Right atrium auricular region (tissue), 2 donors: Measurements from ENCODE around the gene GBP6. TPM values are rescaled to one million over a fixed set of nuclear protein-coding genes. Genes with fewer than 3 reads are reported as not detected.
"Not testable (repeated sequence)": the region's sequence is repeated elsewhere in the genome, so short reads cannot be mapped to it uniquely, and the experiment has no call there.

Source experiments
- DNase-seq: peaks from one replicate; pipeline ENCODE4 v3.0.0-alpha.2; 2019; ENCODE audit warnings: low spot score
- H3K27ac ChIP-seq, 2 donors: fragments of 200-600 bp; sonication (generic); 1 replicate in 1 of 2; 2 replicates in 1 of 2; pipeline ENCODE4 v1.5.1; 2016 to 2019
- H3K27me3 ChIP-seq, 2 donors: fragments of 200-600 bp; sonication (generic); one replicate each; pipeline versions ENCODE4 v1.5.1 to v1.6.0; 2017 to 2019
- H3K36me3 ChIP-seq: fragments of 200-600 bp; sonication (generic); one replicate; pipeline ENCODE4 v1.5.1; 2016
- H3K4me1 ChIP-seq, 2 donors: fragments of 200-600 bp; sonication (generic); one replicate each; pipeline versions ENCODE4 v1.5.1 to v1.6.0; 2017 to 2019
- H3K4me3 ChIP-seq, 2 donors: fragments of 200-600 bp; sonication (generic); 1 replicate in 1 of 2; 2 replicates in 1 of 2; pipeline ENCODE4 v1.5.1; 2017 to 2019; ENCODE audit warnings: mild to moderate bottlenecking in 1 of 2, moderate library complexity in 1 of 2
- H3K9me3 ChIP-seq, 2 donors: fragments of 200-600 bp; sonication (generic); one replicate each; pipeline ENCODE4 v1.5.1; 2019
- total RNA-seq, 2 donors: library from RNA; depleted of rRNA; stranded (reverse); fragments of >200 nt; gene quantifications; one replicate each; pipeline ENCODE4 v1.1.0, GENCODE V29; 2016
- TF ChIP-seq, protein P1 (sequence below), 2 donors: fragments of 200-600 bp; sonication (generic); IDR thresholded peaks; one replicate each; pipeline ENCODE4 v1.5.1; 2019; ENCODE audit warnings: antibody characterized with exemption in 2 of 2

Gene GBP6
- total RNA-seq, 2 donors from 2014 or later = 0.19 TPM; not detected in 1

DNA sequence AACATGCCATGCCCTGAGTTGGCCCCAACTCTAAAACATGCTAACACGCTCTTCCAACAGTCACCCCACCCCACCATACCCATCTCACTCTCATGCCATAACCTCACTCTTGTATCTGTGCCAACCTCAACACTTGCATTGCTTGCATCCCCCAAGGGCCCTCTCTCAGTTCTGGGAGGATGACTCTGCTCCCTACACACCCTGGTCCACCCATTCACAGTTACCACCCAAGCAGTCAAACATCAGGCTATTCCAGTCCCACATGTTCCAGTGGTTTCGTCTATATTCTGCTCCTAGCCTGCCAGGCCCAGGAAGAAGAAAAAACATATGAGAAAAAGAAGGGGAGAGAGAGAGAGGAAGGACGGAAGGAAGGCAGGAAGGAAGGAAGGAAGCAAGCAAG, 31.0 kb downstream of the GBP6 start:
- Histone ChIP-seq H3K9me3 (peaks cover 0 to 5% of the 10 kb centered on the region in 2 donors), H3K36me3 (no peaks in the 10 kb centered on the region), H3K4me1 (no peaks in the 10 kb centered on the region), H3K27me3 (no peaks in the 10 kb centered on the region), H3K4me3 (no peak overlapping the region), H3K27ac (no peak overlapping the region)
- TF ChIP-seq, protein P1, sequence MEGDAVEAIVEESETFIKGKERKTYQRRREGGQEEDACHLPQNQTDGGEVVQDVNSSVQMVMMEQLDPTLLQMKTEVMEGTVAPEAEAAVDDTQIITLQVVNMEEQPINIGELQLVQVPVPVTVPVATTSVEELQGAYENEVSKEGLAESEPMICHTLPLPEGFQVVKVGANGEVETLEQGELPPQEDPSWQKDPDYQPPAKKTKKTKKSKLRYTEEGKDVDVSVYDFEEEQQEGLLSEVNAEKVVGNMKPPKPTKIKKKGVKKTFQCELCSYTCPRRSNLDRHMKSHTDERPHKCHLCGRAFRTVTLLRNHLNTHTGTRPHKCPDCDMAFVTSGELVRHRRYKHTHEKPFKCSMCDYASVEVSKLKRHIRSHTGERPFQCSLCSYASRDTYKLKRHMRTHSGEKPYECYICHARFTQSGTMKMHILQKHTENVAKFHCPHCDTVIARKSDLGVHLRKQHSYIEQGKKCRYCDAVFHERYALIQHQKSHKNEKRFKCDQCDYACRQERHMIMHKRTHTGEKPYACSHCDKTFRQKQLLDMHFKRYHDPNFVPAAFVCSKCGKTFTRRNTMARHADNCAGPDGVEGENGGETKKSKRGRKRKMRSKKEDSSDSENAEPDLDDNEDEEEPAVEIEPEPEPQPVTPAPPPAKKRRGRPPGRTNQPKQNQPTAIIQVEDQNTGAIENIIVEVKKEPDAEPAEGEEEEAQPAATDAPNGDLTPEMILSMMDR (IDR thresholded peaks at IDR 0.05) = no peak
- no peak for DNase-seq

DNA sequence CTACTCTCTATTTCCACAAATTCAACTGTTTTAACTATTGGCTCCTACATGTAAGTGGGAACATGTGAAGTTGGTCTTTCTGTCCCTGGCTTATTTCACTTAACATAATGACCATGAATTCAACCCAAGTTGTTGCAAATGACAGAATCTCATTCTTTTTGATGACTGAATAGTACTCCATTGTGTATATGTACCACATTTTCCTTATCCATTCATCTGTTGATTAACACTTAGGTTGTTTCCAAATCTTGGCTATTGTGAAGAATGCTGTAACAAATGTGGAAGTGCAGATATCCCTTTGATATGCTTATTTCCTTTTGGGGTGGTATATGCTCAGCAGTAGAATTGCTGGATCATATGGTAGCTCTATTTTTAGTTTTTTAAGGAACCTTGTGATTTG, 33.0 kb downstream of the GBP6 start:
- DNase-seq = no peak
- peaks cover 0 to 5% of the 10 kb centered on the region in 2 donors for H3K9me3 ChIP-seq
- no peaks in the 10 kb centered on the region for H3K27me3 ChIP-seq
- H3K4me1 ChIP-seq = no peaks in the 10 kb centered on the region
- no peak overlapping the region for H3K4me3 ChIP-seq
- no peaks in the 10 kb centered on the region for H3K36me3 ChIP-seq
- H3K27ac ChIP-seq = no peak overlapping the region
- TF ChIP-seq, protein P1 (IDR thresholded peaks at IDR 0.05) = no peak

DNA sequence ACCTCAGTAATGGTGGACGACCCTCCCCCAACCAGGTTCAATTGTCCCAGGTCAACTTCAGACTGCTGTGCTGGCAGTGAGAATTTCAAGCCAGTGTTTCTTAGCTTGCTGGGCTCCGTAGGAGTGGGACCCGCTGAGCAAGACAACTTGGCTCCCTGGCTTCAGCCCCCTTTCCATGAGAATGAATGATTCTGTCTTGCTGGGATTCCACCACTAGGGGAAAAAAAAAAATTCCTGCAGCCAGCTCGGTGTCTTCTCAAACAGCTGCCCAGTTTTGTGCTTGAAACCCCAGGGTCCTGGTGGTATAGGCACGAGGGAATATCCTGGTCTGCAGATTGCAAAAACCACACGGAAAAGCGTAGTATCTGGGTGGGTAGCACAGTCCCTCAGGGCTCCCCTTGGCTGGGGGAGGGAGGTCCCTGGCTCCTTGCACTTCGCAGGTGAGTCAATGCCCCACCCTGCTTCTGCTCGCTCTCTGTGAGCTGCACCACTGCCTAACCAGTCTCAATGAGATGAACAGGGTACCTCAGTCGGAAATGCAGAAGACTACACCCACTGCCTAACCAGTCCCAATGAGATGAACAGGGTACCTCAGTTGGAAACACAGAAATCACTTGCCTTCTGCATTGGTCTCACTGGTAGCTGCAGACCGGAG, 41.5 kb downstream of the GBP6 start:
- H3K36me3 ChIP-seq = no peaks in the 10 kb centered on the region
- no peaks in the 10 kb centered on the region for H3K4me1 ChIP-seq
- H3K27me3 ChIP-seq = no peaks in the 10 kb centered on the region
- no peak overlapping the region for H3K27ac ChIP-seq
- no peak for DNase-seq
- TF ChIP-seq, protein P1 (IDR thresholded peaks at IDR 0.05) = no peak
- no peak overlapping the region for H3K4me3 ChIP-seq
- no peaks in the 10 kb centered on the region for H3K9me3 ChIP-seq

DNA sequence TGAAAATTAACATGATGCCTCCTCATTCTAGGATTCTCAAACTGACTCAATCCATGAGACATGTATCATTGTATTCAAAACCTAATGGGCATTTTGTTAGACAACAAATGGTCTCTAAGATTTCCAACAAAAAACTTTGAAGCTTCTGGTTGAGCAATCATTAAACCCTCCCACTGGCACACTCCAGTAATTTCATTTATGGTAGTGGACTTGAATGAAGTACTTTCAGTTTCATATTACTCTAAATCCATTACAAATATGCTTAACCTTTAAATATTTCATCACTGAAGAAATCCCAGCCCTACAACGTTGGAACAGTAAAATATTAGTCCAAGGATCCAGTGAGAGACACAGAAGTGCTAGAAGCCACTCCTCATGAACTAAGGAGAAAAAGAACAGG, 43.5 kb downstream of the GBP6 start:
- no peak for DNase-seq
- H3K27ac ChIP-seq = peak overlapping the region; percentile 57 to 64
- H3K4me1 ChIP-seq = no peaks in the 10 kb centered on the region
- TF ChIP-seq, protein P1 (IDR thresholded peaks at IDR 0.05) = no peak
- H3K36me3 ChIP-seq = no peaks in the 10 kb centered on the region
- no peaks in the 10 kb centered on the region for H3K9me3 ChIP-seq
- H3K4me3 ChIP-seq = peak overlapping the region; percentile 31 to 40
- H3K27me3 ChIP-seq = no peaks in the 10 kb centered on the region

DNA sequence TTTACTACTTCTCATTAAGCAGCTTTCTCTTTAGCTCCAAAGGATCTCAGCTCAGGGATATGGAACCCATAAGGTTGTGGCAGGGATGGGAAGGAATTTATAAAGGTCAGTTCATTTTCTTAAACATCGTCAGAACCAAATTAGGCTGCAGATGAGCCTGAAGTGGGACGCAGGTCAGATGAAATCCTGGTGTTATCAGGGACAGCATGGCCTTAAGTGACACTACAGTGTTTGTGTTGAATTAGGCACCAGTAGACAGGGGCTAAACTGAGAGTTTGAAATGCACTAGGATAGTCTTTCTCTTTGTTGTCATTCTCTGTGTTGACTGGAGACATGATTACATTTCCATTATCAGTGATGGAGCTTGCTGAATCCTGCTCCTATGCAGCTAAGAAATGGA, 43.9 kb downstream of the GBP6 start:
- DNase-seq, H3K36me3 ChIP-seq: not testable (repeated sequence)
- H3K27ac ChIP-seq = peak overlapping the region; percentile 57 to 64

DNA sequence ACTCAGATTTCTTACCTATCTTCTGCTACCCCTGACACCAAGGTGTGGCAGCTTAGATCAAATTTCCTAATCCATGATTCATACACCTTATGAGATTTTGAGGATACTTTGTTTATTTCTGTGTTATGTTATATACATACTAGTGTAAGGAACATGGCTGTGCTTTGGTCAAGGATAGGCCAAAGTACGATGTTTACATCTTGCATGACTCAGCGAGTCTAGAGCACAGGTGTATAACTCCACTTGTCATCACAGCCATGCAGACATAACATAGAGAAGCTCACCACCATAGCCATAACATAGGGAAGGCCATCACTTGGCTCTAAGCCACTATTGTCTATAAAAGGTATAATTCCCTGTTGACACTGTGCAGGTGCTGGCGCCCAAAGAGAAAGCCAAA, 61.2 kb downstream of the GBP6 start:
- TF ChIP-seq, protein P1 (IDR thresholded peaks at IDR 0.05) = no peak
- no peaks in the 10 kb centered on the region for H3K36me3 ChIP-seq
- DNase-seq = no peak
- no peaks in the 10 kb centered on the region for H3K4me1 ChIP-seq
- H3K27ac ChIP-seq = no peak overlapping the region
- no peaks in the 10 kb centered on the region for H3K27me3 ChIP-seq
- H3K4me3 ChIP-seq = no peak overlapping the region
- H3K9me3 ChIP-seq = no peaks in the 10 kb centered on the region

More for the DNA sequence above, 43.9 kb downstream of the GBP6 start:
- H3K4me1 ChIP-seq, H3K27me3 ChIP-seq, H3K9me3 ChIP-seq: not testable (repeated sequence)
- H3K4me3 ChIP-seq = peak overlapping the region; percentile 31 to 40
